Measurements from ENCODE around the gene SRC.
"Not testable (repeated sequence)": the region's sequence is repeated elsewhere in the genome, so short reads cannot be mapped to it uniquely, and the experiment has no call there.

Gene SRC

DNA sequence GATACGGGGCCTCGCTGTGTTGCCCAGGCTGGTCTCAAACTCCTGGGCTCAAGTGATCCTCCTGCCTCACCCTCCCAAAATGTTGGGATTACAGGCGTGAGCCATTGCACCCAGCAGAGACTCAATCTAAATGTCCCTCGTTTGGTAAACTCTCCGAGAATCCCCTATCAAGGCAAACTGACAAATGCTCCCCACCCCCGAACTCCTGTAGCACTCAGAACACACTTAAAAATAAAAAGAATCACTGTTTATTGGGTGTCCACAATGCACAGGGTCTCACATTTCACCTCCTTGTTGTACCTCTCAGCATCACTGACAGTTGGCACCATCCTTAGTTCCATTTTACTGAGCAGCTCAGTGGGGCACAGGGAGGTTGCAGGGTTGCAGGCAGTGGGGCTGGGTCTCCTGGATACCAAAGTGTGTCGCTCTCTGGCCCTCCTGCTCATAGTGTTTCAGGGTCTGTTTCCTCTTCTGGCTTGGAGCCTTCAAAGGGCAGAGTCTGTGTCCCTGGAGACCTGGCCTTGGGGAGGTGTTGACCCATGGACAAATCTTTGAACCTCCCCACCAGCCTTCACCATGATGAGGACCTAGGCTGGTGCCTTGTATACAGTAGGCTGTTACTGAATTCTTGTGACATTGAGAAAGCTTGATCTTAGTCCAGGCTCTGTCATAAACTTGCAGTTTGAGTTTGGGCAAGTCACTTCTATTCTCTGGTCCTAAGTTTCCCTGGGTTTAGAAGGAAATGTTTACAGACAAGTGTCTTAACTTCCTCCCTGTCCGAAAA is 8.5 kb upstream of the SRC start:
- no peak for DNase-seq

GRCh38 chr20:37338380-37338779 is 7.6 kb upstream of the SRC start:
- DNase-seq: not testable (repeated sequence)

DNA sequence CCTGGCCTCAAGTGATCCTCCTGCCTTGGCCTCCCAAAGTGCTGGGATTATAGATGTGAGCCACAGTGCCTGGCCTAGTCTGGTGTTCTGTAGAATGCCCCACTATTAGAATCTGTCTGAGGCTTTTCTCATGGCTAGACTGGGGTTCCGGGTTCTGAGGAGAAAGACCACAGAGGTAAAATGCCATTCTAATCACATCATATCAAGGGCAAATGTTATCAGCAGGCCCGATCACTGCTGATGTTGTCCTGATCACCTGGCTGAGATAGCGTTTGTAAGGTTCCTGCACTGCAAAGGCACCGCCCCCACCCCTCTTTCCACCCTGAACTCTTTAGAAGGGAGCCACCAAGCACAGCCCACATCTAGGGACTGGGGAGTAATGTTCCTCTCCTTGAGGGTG is 6.7 kb upstream of the SRC start:
- DNase-seq: no peak

- not testable (repeated sequence) for DNase-seq
These were observed 6.2 kb upstream of the SRC start for GRCh38 chr20:37339764-37340109.

- DNase-seq: no peak
These were observed 4.9 kb upstream of the SRC start for GRCh38 chr20:37340998-37341397.

GRCh38 chr20:37341632-37342031 is 4.3 kb upstream of the SRC start:
- DNase-seq: peak; percentile 7 to 59 (median 42)

DNA sequence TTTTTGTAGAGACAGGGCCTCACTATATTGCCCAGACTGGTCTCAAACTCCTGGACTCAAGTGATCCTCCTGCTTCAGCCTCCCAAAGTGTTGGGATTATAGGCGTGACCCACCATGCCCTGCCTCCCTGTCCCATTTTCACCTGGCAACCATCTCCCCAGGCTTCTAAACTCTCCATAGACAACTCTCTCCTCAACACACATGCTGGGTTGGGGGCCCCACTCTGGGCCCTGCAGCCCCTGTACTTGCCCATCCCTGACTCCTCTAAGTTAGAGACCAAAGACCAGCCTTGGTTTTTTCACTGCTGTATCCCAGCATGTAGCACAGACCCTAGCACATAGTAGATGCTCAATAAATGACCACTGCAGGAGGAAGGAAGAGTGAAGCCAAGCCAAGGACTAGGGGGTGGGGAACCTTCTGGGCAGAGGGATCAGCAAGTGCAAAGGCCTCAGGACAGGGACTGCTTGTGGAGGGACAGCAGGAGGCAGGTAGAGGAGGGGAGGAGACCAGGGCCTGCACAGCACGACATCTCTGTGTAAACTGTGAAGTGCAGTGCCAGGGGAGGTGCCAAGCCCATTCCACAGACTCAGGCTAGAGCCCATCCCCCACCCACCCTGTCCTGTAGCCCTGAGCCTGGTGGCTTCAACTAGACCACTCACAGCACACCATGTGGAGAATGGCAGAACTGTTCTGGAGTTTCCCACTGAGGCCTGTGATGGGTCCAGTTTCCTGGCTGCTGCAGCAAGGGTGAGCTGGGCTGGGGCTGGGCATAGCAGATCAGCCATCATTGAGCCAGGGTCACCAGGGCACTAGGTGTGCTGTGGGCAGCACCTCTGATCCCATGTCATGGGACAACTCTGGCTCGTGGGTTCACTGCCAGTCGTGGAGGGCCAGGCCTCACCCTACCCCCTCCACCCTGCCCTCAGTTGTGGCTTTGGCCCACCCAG is 3.4 kb upstream of the SRC start:
- no peak for DNase-seq

DNA sequence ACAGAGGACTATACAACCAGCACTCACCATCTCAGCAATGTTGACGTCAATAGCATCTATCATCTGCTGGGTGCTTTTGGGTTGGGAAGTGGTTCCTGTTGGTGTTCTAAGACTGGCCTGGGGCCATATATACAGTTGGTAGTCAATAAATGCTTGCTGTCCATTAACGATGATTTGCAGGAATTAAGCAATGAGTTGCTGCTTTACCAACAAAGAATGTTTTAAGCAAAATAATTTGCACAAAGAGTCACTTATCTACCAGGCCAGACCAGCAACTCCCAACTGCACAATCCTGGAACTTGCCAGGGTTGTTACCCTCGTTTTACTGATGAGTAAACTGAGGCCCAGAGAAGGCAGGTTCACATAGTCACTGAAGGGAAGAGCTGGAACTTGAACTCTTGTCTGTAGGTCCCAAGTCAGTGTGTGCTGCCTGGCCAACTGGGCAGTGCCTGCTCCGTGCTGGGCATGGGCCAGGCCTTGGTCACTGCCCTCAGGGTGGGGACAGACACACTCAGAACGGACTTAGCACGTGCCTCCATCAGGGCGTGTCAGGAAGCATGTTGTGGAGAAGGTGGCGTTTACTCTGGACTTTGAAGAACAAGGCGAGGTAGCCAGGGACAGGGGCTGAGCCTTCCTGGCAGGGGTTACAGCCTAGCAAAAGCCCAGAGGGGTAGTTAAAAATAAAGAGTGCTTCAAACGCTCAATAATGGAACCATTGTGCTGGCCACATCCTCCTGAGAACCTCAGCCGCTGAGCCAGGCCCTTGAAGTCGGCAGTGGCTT is 2.5 kb upstream of the SRC start:
- DNase-seq: peak in 2 of 3 experiments; percentile 33 to 35

DNA sequence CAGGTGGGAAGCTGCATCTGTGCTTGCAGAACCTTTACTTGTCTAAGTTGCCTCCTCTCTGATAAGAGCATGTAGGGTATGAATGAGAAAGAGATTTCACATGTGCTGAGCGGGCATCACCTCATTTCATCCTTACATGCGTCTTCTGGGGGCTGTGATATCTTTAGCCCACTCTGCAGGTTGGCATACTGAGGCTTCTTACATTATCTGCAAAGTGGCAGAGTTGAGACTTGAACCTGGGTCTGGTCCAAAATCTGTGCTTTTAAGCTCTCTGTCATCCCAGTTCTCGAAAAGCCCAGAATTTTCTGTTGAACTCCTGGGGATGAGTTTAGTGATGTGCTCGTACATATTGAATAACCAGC is 2.0 kb upstream of the SRC start:
- no peak for DNase-seq

- no peak for DNase-seq
These were observed 1.2 kb upstream of the SRC start for GRCh38 chr20:37344506-37345338.

DNA sequence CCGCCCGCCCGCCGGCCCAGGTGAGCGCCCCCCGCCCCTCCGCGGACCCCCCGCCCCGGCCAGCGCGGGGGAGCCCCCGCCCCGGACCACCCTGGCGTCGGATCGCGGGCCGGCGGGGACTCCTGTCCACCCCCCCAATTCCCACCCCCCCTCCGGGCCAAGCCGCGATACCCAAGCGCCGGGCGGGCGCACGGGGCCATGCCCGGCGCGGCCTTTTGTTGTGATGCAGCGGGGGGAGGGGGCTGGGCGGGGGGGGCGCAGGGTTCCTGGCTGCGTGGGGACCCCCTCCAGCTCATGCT is 245 bp downstream of the SRC start:
- DNase-seq: peak in 1 of 3 experiments; percentile 57

- DNase-seq: peak in 2 of 3 experiments; percentile 51 to 55
These were observed 801 bp downstream of the SRC start for GRCh38 chr20:37346535-37347346.

- DNase-seq: no peak
These were observed 1.4 kb downstream of the SRC start for GRCh38 chr20:37347347-37347823.

GRCh38 chr20:37347891-37348791 is 2.2 kb downstream of the SRC start:
- DNase-seq: no peak

DNA sequence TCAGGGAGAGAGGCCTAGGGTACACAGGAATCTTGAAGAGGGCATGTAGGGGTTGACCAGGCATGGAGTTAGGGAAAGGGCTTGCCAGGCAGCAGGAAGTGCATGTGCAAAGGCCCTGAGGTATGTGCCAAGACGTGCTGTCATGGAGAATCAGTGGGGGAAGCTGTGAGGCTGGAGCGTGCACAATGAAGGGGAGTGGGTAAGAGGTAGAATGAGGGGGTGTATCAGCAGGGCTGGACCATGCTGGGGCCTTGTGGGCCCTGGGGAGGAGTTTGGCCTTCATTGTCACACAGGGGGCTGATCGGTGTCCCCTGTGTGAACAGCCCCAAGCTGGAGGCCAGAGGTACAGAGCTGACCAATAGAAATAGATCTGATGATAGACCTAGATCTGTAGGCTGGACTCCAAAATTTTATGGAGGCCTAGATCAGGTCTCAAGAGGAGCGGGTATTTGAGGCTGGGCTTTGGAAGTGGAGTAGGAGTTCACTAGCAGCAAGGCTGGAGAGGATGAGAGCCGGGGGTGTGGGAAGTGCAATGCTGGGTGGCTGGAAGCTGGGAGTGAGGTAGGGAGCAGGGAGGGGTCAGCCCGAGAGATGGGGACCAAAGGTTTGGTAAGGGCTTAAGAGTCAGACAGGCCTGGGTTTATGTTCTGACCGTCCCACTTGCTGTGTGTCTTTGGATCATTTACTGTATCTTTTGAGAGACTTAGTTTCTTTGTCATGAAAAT is 3.0 kb downstream of the SRC start:
- no peak for DNase-seq

DNA sequence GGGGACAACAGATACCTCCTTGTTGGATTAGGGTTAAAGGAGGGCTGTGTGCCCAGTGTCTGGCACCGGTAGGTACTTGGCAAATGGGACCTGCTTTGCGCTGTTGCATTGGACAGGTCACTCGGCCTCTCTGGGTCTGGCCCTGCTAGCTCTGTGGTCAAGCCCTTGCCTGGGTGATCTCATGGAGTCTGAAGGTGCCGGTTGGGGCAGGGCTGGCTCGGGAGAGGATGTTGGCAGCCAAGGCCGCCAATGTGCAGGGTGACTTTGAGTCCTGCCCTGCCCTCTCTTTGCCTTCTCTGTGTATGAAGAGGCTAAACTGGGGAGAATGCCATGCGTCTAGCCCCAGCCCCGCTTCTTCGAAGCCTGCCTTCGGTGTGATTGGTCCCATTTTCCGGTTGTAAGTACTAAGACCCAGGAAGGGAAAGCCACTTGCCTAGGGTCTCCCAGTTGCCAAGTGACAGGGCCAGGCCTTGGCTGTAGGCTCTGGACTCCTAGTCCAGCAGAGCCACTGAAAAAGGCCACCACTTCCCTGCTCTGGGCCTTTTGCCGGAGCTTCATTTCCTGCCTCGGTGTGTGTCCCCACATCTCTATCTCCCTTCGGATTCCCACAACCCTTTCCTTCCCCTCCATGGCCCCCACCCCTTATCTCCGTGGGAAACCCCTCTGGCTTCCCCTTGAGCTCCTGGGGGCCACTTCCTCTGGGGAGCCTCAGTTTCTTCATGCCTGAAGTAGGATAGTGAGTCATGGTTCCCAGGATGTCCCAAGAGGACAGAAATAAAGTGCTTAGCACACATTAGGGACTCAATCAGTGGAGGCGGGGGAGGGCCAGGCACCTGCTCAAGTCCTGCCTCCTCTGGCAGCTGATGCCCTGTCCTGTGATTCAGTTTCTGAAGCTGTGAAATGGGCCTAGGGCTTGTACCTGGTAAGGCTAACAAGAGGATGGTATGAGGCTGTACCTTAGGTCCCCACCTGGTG is 3.9 kb downstream of the SRC start:
- no peak for DNase-seq

DNA sequence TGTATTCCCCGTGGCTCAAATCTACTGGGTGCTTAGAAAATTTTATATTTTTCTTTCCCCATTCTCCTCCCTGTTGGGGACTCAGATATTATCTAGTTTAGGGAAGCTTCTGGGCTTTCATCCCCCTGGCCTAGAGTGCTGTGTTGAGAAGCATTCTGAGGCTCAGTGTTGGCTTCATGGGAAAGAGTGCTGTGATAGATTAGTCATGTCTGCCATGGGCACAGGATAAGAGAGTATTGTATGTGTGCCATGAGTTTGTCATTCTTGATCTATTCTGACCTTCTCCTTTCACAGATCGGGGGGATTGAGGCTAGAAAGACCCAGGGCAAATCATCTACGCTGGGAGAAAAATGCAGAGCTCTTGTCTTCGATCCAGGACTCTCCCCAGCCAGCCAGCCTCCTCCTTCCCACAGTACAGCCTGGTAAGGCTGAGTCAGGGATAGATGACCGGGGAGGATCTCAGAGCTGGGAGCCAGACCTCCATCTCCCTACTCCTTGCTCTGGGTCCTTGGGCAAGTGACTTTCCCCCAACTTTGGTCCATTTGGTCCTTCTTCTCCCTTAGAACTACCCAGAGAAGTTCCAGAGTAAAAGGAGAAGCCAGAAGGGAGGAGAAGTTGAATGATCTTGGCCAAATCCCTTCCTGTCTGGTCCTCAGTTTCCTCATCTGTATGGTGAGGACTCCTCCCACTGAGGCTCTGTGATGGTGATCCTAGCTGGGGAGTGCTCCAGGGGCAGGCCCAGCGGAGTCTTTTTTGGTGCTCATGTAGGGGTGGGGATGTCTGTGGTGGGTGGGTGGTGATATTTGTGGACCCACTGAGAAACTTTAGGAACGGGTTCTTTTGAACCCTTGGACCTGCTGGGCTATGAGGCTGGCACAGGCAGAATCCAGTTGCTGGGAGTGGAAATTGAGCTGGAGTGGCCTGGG is 5.0 kb downstream of the SRC start:
- DNase-seq: no peak
